ENCODE data around the gene KLHL33. TPM values are rescaled to one million over a fixed set of nuclear protein-coding genes. Genes with fewer than 3 reads are reported as not detected.

Gene KLHL33
- polyA plus RNA-seq, 3 donors, result 0.04 TPM; not detected in 2

DNA sequence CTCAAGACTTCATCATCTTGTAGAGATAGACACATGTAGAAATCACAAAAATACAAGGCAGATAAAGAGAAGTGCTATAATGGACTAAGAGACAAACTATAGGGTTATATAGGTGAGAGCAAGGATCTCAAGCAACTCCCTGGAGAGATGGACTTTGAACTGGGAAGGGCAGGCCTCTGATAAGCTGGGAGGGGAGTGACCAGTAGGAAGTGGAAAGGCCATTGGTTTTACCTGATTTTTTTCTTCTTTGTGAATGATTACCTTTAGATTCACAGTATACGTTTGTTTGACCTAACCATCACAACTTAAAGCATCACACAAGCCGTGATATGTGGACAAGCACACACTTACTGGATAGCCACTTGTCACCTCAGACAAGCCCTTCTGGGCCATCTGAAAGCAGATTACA, 17.5 kb downstream of the KLHL33 start:
- peaks cover 10% of the 10 kb centered on the region for H3K79me2 ChIP-seq (ENCODE audit: insufficient read depth, low read length)
- no peak for DNase-seq
- H3K9me3 Mint-ChIP-seq, result no peaks in the 10 kb centered on the region
- H2AFZ ChIP-seq (ENCODE audit: insufficient read depth, low read depth, low read length, poor library complexity, severe bottlenecking), result no peak overlapping the region
- H3K9me3 ChIP-seq (replicated peaks in 1 of 2; ENCODE audit: control insufficient read depth in 1 of 2, insufficient read depth in 1 of 2, low read length in 2 of 2), result no peaks in the 10 kb centered on the region
- H3K4me3 ChIP-seq (replicated peaks in 1 of 3; ENCODE audit: low read depth in 2 of 3, low read length in 3 of 3), result no peak overlapping the region
- H3K27me3 ChIP-seq (ENCODE audit: control insufficient read depth in 2 of 2, insufficient read depth in 2 of 2, low read length in 2 of 2), result no peaks in the 10 kb centered on the region
- H3K36me3 Mint-ChIP-seq, result no peaks in the 10 kb centered on the region
- intact Hi-C loops (cut with micrococcal nuclease), result loop anchor here (5.0 to 10.0 kb wide), 3 partner anchors 34 to 194 kb away; partner anchors contain the start of genes OSGEP (in 1 of the 2), PIP4P1 (in 1 of the 2) and PNP (in 1 of the 2)
- H3K4me1 ChIP-seq (ENCODE audit: control insufficient read depth in 1 of 2, insufficient read depth in 2 of 2, low read length in 2 of 2), result peaks cover 28 to 33% of the 10 kb centered on the region in 2 donors
- H3K9ac ChIP-seq (ENCODE audit: insufficient read depth, low read length, poor library complexity, severe bottlenecking), result no peak overlapping the region
- no peak overlapping the region for H3K4me2 ChIP-seq (replicated peaks; ENCODE audit: extremely low read depth, low read length, poor library complexity, severe bottlenecking)
- H3K4me3 Mint-ChIP-seq, result no peak overlapping the region
- peak overlapping the region in 1 of 7 donors; percentile 46 for H3K27ac Mint-ChIP-seq
- no peaks in the 10 kb centered on the region for H3K36me3 ChIP-seq (replicated peaks in 1 of 2; ENCODE audit: control insufficient read depth in 1 of 2, insufficient read depth in 2 of 2, low read length in 2 of 2)
- H3K4me1 Mint-ChIP-seq, result peaks cover 34% of the 10 kb centered on the region
- no peak overlapping the region for H3K27ac ChIP-seq (ENCODE audit: low read depth in 1 of 2, low read length in 2 of 2)
- WGBS (ENCODE audit: insufficient coverage), result 92% methylated on average over 1 of the region's 2 CpGs
- TF ChIP-seq, protein P1, sequence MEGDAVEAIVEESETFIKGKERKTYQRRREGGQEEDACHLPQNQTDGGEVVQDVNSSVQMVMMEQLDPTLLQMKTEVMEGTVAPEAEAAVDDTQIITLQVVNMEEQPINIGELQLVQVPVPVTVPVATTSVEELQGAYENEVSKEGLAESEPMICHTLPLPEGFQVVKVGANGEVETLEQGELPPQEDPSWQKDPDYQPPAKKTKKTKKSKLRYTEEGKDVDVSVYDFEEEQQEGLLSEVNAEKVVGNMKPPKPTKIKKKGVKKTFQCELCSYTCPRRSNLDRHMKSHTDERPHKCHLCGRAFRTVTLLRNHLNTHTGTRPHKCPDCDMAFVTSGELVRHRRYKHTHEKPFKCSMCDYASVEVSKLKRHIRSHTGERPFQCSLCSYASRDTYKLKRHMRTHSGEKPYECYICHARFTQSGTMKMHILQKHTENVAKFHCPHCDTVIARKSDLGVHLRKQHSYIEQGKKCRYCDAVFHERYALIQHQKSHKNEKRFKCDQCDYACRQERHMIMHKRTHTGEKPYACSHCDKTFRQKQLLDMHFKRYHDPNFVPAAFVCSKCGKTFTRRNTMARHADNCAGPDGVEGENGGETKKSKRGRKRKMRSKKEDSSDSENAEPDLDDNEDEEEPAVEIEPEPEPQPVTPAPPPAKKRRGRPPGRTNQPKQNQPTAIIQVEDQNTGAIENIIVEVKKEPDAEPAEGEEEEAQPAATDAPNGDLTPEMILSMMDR (IDR thresholded peaks at IDR 0.05), result no peak
- H3K27me3 Mint-ChIP-seq (ENCODE audit: low read depth in 3 of 3), result no peaks in the 10 kb centered on the region
- H4K20me1 ChIP-seq (ENCODE audit: insufficient read depth, low read length), result no peaks in the 10 kb centered on the region

DNA sequence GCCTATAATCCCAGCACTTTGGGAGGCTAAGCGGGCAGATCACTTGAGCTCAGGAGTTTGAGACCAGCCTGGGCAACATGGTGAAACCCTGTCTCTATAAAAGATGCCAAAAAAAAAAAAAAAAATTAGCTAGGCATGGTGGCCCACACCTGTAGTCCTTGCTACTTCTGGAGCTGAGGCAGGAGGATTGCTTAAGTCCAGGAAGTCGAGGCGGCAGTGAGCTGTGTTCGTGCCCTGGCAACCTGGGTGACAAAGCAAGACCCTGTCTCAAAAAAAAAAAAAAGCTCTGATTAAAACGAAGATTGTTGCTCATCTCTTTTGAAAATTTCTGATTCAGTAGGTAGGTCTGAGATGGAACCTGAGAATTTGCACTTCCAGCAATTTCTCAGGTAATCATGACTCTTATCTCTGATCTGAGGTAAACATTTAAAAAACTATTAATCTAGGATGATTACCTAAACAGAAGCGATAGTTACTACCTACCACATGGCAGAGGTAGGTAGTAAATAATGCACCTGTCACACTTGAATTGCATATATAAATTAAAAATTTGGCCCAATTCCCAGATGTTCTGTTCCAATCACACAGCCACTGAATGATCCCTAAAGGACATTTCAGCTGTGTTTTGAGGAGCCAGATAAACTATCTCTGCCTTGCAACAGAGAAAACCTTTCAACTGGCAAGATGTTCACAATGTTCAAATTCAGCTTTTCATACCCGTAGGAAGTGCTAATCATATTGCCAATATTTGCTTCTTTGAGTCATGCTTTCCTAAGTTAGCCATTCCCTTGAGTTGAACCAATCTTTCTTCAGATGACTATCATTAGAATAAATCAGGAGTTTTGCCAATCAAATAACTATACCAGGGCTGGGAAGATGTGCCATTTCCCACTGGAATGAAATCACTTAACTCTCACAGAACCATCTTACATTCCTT, 18.4 kb downstream of the KLHL33 start:
- Mint-ChIP-seq H3K27me3 (ENCODE audit: low read depth in 3 of 3) (no peaks in the 10 kb centered on the region), H3K9me3 (no peaks in the 10 kb centered on the region), H3K36me3 (no peaks in the 10 kb centered on the region), H3K27ac (no peak overlapping the region), H3K4me3 (no peak overlapping the region), H3K4me1 (peaks cover 34% of the 10 kb centered on the region)
- Histone ChIP-seq H3K36me3 (replicated peaks in 1 of 2; ENCODE audit: control insufficient read depth in 1 of 2, insufficient read depth in 2 of 2, low read length in 2 of 2) (no peaks in the 10 kb centered on the region), H3K9ac (ENCODE audit: insufficient read depth, low read length, poor library complexity, severe bottlenecking) (no peak overlapping the region), H3K27me3 (ENCODE audit: control insufficient read depth in 2 of 2, insufficient read depth in 2 of 2, low read length in 2 of 2) (no peaks in the 10 kb centered on the region), H3K27ac (ENCODE audit: low read depth in 1 of 2, low read length in 2 of 2) (no peak overlapping the region), H4K20me1 (ENCODE audit: insufficient read depth, low read length) (peaks cover 3% of the 10 kb centered on the region), H2AFZ (ENCODE audit: insufficient read depth, low read depth, low read length, poor library complexity, severe bottlenecking) (no peak overlapping the region), H3K79me2 (ENCODE audit: insufficient read depth, low read length) (peaks cover 19% of the 10 kb centered on the region), H3K4me1 (ENCODE audit: control insufficient read depth in 1 of 2, insufficient read depth in 2 of 2, low read length in 2 of 2) (peaks cover 28 to 33% of the 10 kb centered on the region in 2 donors), H3K9me3 (replicated peaks in 1 of 2; ENCODE audit: control insufficient read depth in 1 of 2, insufficient read depth in 1 of 2, low read length in 2 of 2) (no peaks in the 10 kb centered on the region), H3K4me3 (replicated peaks in 1 of 3; ENCODE audit: low read depth in 2 of 3, low read length in 3 of 3) (no peak overlapping the region), H3K4me2 (replicated peaks; ENCODE audit: extremely low read depth, low read length, poor library complexity, severe bottlenecking) (no peak overlapping the region)
- intact Hi-C loops (cut with micrococcal nuclease), result loop anchor here (5.0 to 10.0 kb wide), 3 partner anchors 35 to 195 kb away; partner anchors contain the start of genes OSGEP (in 1 of the 2), PIP4P1 (in 1 of the 2) and PNP (in 1 of the 2)
- TF ChIP-seq, protein P1 (IDR thresholded peaks at IDR 0.05), result no peak
- 19% methylated on average over 4 of the region's 7 CpGs for WGBS (ENCODE audit: insufficient coverage)
- no peak for DNase-seq
